ENCODE results near the gene DAAM2.

The DAAM2 gene

DNA sequence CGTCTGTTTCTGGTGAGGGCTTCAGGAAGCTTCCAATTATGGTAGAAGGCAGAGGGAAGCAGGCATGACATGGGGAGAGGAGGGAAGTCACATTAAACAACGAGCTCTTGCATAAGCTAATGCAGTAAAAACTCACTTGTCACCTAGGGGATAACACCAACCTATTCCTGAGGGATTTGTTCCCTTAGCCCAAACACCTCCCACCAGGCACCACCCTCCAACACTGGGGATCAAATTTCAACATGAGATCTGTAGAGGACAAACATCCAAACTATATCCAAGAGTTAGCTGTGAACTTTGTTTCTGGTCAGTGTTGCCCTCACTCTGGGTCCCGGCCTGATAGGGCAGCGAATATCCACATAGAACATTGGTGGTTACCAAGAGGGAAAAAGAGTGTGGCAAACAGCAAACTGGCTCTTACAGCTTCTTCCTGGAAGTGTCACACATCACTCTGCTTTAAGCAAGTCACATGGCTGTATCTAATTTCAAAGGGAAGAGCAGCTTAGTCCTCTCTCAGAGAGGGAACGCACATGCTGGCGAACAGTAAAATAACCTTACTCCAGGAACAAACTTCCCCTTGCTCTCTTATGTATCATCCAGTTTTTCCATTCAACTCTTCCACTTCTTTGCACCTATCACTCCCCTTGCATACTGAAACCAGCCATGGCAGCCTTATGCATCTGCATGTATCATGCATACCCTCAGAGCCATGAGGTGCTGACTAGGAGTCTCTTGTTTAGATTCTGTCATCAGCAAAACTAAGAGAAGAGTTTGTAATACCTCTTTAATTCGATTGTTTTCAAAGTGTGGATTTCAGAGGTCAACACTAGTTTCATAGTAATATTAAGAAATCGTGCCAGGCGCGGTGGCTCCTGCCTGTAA lies 146.8 kb downstream of the DAAM2 start:
- no peak for DNase-seq
- no peak for TF ChIP-seq GATA1 (IDR thresholded peaks at IDR 0.05; ENCODE audit: low read depth, low read length)
- TF ChIP-seq POLR2A (IDR thresholded peaks at IDR 0.05; ENCODE audit: low read length), result no peak

DNA sequence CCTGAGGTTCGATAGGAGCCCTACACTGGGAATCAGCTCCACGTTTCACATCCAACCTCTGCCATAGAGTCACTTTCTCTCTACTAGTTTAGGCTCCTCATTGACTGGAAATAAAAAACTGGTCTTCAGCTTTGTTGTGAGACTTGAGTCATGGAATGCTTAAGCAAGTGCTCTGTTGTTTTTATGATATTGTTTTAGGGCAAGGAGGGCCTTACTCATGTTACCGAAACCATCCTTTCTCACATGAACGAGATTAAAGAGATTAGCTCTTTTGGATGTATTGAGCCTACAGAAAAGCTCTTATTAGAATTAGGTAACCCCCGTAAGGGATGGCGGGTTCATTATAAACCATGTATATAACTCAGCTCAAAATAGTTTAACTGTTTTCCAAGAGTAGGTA lies 149.0 kb downstream of the DAAM2 start:
- TF ChIP-seq GATA1 (IDR thresholded peaks at IDR 0.05; ENCODE audit: low read depth, low read length) (no peak), POLR2A (IDR thresholded peaks at IDR 0.05; ENCODE audit: low read length) (no peak)
- no peak for DNase-seq

DNA sequence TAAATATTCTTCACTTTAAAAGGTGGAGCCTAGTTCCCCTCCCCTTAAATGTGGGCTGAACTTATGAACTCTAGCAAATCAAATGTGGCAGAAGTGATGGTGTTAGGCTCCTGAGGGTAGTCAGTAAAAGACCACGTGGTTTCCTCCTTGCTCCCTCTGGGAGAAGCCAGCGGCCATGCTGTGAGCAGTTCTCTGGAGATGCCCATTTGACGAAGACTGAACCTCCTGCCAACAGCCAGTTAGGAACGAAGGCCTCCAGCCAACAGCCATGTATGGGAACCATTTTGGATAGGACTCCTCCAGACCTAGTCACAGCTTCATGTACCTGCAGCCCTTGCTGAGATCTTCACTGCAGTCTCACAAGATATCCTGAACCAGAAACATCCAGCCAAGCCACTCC lies 149.6 kb downstream of the DAAM2 start:
- no peak for DNase-seq
- TF ChIP-seq POLR2A (IDR thresholded peaks at IDR 0.05; ENCODE audit: low read length) (no peak), GATA1 (IDR thresholded peaks at IDR 0.05; ENCODE audit: low read depth, low read length) (no peak)

DNA sequence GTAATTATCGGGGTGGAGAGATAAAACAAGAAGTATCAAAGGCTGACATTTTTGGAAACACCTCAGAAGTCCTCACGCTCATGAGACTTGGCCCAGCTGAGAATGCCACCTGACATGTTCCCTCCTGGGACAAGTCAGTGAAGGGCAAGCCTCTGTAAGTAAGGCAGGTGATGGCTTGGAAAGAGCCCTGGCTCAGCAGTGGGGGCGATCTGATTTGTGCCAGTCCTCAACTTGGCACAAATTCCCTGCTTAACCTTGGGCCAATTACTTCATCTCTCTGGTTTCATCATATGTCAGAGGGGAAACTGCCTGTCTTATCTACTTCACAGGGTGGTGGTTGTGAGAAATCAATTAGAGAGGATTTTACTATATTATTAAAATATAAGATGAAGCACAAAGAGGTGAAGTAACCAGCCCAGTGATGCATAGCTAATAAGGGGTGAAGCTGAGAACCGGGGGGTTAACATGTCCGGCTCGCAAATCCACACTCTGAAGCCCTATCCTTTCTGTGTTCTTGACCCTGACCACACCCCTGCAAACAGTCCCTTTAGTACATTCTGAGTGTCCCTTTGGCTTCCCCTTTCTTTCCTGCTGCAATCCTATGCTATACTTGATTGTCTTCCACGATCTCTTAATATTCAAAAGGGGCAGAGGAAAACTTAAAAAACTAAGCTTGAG lies 150.9 kb downstream of the DAAM2 start:
- DNase-seq, result no peak
- no peak for TF ChIP-seq POLR2A (IDR thresholded peaks at IDR 0.05; ENCODE audit: low read length)
- TF ChIP-seq GATA1 (IDR thresholded peaks at IDR 0.05; ENCODE audit: low read depth, low read length), result no peak

DNA sequence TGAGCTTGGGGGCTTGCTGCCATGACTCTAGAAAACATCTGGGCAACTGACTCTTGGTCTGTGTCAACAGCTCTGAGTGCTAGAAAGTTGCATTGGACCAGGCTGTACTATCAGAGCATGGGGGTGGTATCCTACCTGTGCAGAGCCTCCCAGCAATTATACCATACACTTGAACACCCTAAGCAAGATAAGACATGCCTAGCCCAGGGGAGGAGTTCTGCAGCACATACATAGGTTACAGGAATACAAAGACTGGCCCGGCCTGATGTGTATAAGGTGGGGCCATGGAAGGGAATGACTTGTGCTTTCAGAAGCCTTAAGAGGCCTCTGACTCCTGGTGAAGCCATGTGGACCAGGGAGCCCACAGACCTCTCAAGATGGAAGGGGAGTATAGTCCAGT lies 153.4 kb downstream of the DAAM2 start:
- DNase-seq, result no peak
- TF ChIP-seq GATA1 (IDR thresholded peaks at IDR 0.05; ENCODE audit: low read depth, low read length) (no peak), POLR2A (IDR thresholded peaks at IDR 0.05; ENCODE audit: low read length) (no peak)

DNA sequence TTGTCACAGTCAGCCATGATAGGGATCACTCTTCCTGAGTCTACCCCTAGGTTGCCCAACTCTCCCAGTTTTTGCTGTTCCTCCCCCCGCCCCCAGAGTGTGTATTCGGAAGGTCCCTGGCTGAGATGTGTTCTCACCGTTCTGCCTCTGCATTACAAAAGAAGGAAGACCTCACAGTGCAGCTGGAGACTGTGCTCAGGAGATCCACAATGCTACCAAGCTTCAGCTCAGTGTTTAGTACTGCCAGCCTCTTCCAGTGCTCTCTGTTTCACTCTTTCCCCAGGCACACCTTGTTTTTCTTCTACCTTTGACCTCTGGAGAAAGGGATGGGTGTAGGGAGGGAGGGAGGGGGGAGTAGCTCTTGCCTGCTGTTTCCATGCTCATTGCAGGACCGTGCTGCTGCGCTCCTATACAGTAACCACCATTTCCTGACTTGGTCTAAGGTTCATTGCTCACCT lies 155.5 kb downstream of the DAAM2 start:
- no peak for DNase-seq
- TF ChIP-seq POLR2A (IDR thresholded peaks at IDR 0.05; ENCODE audit: low read length) (no peak), GATA1 (IDR thresholded peaks at IDR 0.05; ENCODE audit: low read depth, low read length) (no peak)

DNA sequence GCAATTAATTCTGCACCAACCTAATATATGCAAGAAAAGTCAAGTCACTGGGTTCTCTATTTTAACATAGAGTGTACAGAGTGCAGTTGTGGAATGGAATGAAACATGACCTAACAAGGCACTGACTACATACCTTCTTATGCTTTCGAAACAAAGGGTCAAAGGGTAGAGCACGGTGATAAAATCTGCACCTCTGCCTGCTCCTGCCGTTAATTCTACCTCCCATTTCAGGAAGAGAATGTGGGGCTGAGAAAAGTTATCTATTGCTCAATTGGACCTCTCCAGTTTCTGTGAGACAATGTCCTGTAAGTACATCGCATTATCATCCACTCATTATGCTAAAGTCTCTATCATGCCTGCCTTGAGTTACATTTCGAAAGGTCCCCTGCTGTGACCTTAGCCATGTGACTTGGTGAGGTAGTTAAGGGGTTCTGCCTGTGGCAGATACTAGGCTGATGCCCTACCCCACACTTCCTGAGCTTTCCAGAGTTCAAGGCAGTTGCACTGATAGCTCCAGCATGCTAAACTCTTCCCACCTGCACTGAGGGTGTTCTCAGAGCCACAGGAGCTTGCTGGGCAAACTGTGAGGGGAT lies 156.1 kb downstream of the DAAM2 start:
- TF ChIP-seq GATA1 (IDR thresholded peaks at IDR 0.05; ENCODE audit: low read depth, low read length) (no peak), POLR2A (IDR thresholded peaks at IDR 0.05; ENCODE audit: low read length) (no peak)
- no peak for DNase-seq

DNA sequence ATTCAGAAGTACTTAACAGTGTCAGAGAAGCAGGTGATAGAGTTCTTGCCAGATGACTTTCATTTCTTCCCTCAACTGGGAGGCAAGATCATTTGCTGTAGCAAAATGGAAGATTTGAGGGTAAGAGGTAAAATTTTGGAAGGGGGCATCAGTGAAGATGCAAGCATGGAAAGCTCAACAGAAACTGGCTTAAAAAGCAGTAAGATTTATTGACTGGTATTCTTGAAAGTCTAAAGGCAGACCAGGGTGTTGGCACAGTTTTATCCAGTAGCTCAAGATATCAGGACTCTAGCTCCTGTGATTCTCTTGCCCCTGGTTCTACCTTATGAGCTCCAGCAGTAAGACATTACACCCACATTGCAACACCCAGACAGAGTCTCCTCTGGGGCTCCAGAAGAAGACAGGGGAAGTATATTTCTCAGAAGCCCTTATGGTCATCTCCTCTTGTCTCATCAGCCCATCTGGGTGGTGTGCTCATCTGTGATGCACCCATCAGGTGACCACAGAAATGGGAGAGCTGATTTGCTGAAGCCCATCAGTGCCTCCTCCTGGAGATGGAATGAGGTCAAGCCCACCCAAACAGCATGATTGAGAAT lies 158.0 kb downstream of the DAAM2 start:
- TF ChIP-seq POLR2A (IDR thresholded peaks at IDR 0.05; ENCODE audit: low read length) (no peak), GATA1 (IDR thresholded peaks at IDR 0.05; ENCODE audit: low read depth, low read length) (no peak)
- no peak for DNase-seq

DNA sequence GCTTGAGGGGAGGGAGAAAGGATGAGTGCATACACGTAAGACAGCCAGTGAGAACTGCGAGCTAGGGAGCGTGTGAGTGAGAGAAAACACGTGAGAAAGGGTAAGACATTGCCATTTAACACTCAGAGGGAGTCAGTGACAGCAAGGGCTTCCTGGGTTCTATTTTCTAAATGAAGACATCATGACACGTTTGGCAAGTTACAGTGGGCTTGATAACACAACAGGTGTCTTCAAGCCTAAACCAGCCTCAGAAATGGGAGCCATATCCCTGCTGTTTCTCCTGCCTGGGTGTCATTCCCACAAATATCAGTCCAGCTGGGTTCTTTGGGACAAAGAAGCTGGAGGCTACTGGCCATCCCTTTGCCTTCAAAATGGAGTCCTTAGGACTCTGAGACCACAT lies 159.0 kb downstream of the DAAM2 start:
- TF ChIP-seq GATA1 (IDR thresholded peaks at IDR 0.05; ENCODE audit: low read depth, low read length) (no peak), POLR2A (IDR thresholded peaks at IDR 0.05; ENCODE audit: low read length) (no peak)
- DNase-seq, result no peak

DNA sequence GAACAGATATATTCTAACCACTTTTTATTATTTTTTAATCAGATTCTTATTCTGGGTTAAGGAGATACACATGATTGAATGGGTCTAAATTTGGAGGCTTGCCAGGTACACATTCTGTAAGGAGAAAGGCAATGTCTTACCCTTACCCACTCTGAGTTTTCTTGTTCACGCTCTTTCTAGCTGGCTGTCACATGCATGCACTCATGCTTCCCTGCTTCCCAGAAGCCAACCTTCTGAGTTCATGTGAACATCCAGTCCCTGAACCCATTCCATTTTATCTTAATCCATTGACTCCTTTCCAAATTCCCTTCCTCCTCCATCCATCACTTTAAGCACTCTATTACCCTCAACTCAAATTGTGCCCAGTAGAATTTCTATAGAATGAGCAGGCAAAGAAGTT lies 159.5 kb downstream of the DAAM2 start:
- no peak for TF ChIP-seq GATA1 (IDR thresholded peaks at IDR 0.05; ENCODE audit: low read depth, low read length)
- no peak for TF ChIP-seq POLR2A (IDR thresholded peaks at IDR 0.05; ENCODE audit: low read length)
- no peak for DNase-seq

DNA sequence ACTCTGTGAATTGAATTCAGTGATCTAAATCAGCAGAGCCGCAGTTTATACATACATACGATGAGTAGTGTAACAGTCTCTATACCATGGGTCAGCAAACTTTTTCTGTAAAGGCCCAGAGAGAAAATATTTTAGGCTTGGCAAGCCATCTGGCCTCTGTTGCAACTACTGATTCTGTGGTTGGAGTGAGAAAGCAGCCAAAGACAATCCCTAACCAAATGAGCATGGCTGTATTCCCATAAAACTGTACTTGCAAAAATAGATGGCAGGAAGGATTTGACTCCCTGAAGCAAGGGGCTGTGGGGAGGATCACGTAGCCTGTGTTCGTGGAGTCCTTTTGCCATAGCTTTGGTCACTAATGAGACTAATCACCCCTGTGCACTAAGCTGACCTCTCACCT lies 160.0 kb downstream of the DAAM2 start:
- DNase-seq, result no peak
- TF ChIP-seq POLR2A (IDR thresholded peaks at IDR 0.05; ENCODE audit: low read length) (no peak), GATA1 (IDR thresholded peaks at IDR 0.05; ENCODE audit: low read depth, low read length) (no peak)

DNA sequence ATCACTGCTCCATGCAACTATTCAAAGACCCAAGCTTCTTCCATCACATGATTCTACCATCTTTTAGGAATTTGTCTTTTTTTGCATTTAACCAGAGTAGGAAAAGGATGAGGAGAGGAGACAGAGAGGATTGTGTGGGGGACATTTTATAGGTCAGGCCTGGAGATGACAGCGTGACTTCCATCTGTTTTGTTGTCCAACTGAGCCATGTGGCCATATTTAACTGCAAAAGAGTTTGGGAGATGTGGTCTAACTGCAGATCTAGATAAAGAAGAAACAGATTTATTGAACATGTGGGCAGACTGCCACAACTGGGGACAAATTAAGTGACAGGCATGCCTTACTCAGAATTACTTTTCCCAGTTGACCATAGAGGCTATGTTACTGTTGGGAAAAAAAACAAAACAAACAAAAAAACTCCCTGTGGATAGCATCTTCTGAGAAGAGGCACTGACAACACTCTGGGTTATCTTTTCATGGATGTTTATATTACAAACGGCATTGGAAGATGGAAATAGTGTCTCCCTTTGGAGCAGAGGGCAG lies 161.0 kb downstream of the DAAM2 start:
- TF ChIP-seq GATA1 (IDR thresholded peaks at IDR 0.05; ENCODE audit: low read depth, low read length) (no peak), POLR2A (IDR thresholded peaks at IDR 0.05; ENCODE audit: low read length) (no peak)

More for the DNA sequence above, 161.0 kb downstream of the DAAM2 start:
- no peak for DNase-seq
